ENCODE measurements around the gene AP5Z1.

AP5Z1 gene, protein sequence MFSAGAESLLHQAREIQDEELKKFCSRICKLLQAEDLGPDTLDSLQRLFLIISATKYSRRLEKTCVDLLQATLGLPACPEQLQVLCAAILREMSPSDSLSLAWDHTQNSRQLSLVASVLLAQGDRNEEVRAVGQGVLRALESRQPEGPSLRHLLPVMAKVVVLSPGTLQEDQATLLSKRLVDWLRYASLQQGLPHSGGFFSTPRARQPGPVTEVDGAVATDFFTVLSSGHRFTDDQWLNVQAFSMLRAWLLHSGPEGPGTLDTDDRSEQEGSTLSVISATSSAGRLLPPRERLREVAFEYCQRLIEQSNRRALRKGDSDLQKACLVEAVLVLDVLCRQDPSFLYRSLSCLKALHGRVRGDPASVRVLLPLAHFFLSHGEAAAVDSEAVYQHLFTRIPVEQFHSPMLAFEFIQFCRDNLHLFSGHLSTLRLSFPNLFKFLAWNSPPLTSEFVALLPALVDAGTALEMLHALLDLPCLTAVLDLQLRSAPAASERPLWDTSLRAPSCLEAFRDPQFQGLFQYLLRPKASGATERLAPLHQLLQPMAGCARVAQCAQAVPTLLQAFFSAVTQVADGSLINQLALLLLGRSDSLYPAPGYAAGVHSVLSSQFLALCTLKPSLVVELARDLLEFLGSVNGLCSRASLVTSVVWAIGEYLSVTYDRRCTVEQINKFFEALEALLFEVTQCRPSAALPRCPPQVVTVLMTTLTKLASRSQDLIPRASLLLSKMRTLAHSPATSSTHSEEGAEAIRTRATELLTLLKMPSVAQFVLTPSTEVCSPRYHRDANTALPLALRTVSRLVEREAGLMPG

DNA sequence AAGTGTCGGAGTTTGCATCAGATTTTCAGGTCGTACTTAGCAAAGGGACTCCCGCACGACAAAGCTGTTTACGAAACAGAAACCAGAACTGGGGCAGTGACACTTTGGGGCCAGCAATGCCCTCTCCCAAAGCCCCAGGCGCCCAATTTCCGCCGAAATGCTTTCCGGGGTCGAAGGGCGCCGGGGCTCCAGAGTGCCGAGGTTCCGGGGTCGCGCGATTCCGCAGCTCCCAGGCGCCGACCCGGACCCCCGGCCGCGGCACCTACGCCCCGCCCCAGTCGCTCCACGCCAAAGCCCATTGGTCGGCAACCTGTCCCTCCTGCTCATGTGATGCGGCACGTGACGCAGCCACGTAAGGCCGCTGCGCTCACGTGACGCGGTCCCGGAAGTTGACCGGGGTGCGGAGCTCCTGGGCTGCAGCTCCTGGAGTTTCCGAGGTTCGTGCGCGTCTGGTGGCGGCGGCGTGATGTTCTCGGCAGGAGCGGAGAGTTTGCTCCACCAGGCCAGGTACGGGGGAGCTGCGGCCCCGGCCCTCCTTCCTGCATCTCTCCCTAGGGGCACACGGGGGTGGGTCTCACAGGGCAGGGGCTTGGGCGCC, at the start of gene AP5Z1:
TSS of gene AP5Z1 (plus strand) at position 374 of the 598 bp plus-strand sequence. CDS start at position 467, 93 bp downstream.
- DNase-seq: peak; percentile 91 to 96 (median 93)

DNA sequence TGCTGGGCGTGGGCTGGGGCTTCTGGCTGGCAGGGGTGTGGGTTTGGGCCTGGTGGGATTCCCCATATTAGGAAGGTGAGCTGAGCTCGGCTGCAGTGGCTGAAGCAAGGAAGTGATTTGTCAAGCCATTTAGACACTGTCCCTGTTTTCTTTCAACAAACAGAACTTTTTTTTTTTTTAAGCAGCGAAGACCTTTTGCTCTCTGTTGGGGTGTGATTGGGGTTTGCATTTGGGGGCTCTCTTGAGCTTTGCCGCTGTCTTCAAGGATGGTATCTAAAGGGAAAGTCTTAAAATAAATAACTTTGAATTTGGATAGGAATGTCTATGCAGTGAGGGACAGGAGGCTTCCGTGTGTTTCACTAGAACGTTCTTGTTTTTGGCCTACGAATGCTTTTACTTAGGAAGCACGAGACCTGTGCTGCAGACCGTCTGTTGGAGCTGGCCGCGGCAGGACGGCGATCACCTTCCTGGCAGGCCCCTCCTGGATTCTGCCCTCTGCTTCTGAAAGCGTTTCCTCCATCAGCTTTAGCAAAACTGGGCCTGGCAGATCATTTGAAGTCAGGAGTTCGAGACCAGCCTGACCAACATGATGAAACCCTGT, 49.5 kb upstream of the AP5Z1 start:
- DNase-seq: no peak

DNA sequence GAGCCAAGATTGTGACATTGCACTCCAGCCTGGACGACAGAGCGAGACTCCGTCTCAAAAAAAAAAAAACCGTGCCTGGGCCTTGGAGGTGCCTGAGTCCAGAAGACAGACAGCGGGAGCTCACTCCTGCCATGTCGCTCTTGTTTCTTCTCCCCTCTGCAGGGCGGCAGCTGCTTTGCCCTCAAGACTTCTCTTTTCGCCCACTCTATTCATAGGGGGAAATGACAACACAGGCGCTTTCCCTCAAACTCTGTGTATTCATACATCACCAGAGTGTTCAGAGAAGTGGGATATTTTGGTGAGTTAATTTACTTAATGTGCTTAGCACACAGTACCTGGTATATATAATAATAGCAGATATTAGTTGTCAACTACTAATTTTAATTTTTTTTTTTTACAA, 48.9 kb upstream of the AP5Z1 start:
- DNase-seq: no peak

DNA sequence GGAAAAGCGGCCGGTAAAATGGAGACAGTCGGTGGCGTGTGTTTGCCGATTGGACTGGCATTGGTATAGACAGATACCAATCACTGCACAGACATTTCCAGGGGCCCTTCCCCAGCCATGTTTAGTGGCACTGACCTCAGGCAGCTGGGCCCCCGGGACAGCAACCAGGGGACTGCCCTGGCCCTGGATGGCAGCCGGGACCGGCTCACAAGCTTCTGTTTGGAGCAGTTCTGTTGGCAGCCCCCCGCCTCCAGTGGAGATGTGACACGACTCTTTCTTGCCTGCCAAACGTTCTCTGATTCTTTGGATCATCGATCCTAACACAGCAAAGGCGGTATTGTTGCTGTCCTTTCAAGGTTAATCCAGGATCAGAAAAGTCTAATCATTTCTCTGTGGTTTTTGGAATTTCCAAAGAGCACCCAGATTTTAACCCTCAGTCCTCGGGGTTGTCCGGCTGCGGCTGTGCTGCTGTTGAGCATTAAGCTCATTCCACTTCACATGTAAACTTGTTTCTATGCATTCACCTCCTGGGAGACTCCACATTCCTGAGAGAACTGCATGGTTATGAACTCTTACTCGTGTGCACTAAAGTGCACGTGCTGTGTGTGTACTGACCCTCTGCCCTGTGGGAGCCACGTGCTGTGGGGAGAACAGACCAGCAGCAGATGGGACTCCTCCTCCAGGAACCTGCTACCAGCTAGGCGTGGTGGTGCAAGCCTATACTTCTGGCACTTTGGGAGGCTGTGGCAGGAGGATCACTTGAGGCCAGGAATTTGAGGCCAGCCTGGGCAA, 47.3 kb upstream of the AP5Z1 start:
- no peak for DNase-seq

DNA sequence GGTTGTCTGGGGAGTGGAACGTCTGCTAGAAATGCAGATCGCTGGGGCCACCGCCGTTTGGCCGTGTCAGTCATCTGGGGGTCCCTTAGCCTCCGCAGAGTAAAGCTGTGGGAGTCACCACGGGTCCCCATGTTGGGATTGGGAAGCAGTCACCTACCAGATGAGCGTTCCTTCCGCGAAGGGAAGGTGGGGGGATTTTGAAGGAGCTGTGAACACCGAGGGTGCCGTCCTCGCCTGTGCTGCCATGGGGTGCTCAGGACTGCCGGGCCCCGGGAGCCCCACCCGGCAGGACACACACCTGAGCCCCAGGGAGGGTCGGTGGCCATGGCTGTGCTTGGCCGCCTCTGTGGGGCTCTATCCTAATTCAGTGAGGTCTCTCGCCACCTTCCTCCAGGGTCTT, 46.2 kb upstream of the AP5Z1 start:
- no peak for DNase-seq

DNA sequence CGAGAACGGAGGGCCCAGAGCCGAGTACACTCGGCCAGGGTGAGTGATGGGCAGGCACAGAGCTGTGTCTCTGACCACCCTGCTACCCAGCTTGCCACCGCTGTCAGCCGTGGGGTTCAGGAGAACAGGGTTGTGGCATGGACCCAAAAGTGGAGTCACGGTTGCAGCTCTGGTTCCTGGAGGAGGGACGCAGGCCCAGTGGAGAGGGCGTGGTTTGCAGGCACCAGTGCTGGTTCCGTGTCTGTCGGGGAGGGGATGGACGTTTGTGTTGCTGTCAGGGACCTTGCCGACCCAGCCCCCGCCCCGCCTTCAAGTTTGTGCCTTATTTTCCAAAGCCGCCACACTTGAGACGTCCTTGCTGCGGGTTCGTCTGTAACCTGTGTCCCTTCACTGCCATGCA, 45.1 kb upstream of the AP5Z1 start:
- no peak for DNase-seq

DNA sequence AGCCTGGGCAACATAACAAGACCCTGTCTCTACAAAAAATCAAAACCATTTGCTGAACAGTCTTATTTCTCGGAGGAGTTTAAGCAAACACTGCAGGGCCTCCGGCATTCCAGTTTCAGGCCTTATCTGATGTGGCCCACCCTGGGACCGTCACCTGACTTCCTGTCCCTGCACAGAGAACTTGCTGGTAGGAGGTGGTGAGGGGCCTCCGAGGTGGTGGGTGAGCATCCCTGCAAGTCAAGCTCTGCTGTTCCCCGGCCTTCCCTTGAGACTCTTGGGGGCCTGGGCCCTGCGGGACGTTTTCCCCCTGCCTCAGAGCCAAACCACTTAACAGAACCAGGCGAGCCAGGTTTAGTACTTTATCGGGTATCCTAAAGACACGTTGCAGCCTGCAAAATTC, 44.5 kb upstream of the AP5Z1 start:
- no peak for DNase-seq

DNA sequence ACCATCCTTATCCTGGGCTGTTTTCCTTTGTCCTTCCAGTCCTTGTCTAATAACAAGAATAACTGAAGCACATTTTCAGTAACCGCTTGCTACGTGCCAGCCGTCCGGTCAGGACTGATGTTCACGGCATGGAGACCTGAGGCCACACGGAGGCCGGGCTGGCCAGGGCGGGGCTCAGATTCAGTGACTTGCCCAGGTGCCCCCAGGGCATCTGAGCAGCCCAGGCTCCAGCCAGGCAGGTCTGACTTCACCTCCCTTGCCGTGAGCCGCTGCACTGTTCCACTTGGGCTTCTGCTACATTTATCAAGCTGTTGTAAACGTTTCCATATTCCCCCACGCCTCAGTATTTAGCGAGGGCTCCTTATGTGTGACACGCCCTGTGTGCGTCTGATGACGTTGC, 43.6 kb upstream of the AP5Z1 start:
- no peak for DNase-seq

DNA sequence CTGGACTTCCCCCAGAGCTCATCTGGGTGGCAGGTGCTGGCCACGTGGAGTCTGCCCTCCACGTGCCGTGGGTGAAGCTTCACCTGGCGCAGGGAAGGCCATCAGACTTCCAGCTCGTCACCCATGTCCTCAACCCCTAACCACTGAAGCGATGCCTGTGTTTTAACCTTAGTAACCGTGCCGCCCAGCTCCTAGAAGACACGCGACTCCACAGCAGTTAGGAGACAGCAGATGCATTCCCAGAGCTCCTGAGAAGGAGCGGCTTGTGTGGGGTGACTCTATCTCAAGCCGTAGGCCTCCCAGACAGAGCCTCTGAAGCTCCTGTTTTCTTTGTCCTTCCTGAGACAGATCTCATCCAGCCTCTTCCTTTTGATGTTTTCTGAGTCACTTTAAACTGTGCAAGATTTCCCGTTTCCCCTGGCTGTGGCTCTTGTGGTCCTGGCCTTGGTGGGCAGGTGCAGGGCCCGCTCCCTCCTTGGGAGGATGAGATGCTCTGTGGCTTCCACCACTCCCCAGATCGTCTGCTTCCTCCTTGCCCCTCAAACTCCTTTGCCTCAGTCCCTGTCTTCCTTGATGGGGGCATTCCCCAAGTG, 41.4 kb upstream of the AP5Z1 start:
- DNase-seq: peak in 3 of 6 experiments; percentile 18 to 20 (median 19)

DNA sequence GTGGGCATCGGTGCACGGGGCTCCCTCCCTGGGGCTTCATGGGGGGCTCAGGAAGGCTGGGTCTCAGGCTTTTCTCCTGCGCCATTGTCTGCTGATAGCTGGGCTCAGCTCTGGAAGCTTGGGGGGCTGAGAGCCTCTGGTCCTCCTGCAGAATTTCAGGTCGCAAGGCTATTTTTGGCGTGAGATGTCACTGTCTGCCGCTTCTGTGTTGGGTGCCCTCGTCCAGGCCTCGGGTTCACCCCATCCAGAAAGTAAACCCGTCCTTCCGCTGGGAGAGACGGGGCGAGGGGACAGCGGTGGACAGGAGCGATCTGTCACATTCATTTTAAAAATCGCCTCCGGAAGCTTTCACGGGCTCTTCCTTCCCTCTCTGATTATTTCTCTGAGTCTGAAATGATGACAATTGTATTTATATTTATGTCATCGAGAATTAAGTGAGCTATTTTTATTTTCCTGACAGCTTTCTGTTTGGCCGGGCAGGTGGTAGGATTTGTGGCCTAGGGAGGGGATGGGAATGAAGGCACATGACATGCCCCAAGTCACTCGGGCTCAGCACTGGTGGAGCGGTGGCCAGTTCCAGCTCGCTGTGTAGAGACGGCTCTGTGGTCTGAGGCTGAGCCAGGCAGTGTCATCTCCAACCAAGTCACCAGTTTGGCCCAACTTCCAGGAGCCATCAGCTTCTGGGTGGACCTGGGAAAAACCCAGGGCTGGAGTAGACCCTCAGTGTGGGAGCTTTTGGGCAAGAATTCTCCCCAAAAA, 40.7 kb upstream of the AP5Z1 start:
- no peak for DNase-seq

DNA sequence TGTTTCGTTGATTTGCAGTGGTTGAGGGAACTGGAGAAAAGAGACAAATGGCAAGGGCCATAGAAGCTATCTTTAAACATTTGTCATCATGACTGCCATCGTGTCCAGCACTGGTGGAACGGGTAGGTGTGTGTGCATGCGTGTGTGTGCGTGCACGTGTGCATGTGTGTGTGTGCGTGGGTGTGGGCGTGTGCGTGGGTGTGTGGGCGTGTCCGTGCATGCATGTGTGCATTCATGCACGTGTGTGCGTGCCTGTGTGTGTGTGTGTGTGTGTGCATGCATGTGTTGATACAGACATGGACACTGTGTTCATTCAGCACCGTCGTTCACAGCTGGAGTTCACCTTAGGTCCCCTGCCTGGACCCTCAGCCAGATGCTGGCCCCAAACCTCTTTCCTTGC, 38.1 kb upstream of the AP5Z1 start:
- DNase-seq: no peak

DNA sequence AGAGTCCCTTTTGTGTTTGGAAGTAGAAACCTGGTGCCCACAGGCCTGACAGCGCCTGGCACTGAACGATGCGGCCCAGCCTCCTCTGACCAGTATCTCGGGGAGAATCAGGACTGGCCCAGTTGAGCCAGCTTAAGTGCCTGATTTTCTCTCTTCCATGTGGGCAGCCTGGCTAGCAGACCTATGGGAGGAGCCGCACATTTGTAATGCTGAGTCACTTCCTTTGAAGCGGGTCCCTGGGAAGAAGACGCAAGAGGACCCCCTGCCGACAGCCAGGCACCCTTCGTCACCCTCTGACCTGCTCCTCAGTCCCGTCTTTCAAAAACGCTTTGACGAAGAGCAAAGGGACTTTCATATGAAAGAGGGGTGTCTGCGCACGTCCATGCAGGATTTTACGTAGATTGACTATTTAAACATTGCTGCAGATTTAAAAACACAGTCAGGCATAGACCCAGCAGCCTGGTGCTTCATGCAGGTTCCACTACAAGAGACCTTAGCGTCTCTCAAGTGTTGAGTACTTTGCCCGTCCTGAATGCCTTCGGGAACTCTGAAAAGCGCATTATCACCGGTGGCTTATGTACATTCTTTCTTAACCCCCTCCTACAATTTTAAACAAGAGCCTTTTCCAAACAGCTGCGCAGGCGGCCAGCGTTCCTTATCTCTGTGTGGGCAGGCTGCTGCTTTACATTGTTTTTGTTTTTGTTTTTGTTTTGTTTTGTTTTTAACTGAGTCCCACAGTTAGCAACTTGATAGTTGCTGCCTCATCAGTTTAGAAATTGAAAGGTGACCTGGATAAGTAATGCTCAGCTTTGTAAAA, 36.5 kb upstream of the AP5Z1 start:
- DNase-seq: peak in 4 of 6 experiments; percentile 7 to 46 (median 17)

DNA sequence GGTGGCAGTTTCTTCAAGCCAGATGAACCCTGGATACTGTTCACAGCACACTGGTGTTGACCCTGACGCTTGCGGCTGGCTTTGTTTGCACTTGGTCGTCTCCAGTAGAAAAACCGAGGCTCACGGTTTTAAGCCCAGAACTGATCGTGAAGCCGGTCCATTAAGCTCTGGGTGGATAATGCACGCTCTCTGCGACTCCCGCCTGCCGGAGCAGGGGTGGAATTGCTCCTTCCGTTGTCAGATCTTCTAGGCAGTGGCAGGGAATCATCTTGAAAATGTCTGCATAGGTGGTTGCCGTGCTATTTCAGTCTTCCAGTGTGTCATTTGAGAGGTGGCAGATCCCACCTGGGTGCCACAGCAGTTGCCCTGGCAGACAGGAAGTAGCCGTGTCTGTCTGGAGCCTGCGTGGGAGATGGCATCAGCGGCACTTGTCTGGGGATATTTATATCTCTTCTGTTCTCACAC, 35.9 kb upstream of the AP5Z1 start:
- peak; percentile 49 to 69 (median 62) for DNase-seq

DNA sequence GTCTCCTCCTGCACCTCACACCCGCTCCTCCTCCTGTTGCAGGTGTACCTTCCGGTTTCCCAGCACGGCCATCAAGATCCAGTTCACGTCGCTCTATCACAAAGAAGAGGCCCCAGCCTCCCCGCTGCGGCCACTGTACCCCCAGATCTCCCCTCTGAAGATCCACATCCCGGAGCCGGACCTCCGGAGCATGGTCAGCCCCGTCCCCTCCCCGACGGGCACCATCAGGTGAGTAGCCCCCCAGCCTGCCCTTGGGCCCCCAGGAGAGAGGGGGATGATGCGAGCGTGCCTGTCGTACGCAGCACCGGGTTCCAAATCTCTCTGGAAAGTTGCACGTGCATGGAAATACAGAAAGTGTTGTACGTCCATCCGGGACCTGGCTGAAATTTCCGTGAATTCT, 34.6 kb upstream of the AP5Z1 start:
- DNase-seq: no peak

DNA sequence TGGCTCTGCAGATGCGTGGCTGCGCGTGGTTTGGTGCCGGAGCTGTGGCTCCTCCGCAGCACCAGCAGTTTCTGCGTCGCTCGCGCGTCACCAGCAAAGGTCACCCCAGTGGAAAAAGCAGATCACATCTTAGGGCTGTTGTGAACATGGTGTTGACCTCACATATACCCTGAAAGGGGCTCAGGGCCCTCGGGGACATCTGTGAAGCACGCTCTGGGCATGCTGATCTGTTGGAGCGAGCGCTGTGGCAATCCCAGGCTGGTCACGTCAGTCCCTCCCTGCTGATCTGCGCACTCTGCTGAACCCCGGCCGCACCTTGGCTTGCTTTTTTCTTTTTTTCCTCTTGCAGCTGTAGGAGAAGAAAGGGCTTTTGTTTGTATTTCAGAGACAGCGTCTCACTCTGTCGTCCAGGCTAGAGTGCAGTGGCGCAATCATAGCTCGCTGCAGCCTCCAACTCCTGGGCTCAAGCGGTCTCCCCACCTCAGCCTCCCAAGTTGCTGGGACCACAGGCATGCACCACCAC, 33.3 kb upstream of the AP5Z1 start:
- DNase-seq: peak in 1 of 6 experiments; percentile 15

DNA sequence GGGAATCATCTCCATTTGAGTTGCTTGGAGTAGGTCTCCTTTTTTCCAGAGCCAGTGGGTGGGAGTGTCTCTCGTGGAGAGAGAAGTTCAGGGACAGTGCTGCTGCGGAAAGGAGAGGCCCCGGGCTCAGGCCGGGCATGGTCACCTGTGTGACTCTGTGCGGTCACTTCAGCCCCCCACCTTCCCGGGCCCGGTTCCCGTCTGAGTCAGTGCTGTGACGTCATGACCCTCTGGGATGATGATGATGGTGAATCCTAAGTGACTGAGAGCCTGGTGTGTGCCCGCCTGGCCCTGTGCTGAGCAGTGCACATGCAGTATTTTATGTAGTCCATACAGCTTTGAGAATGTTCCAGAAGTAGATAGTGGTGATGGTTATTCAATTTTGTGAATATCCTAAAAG, 32.6 kb upstream of the AP5Z1 start:
- DNase-seq: no peak

DNA sequence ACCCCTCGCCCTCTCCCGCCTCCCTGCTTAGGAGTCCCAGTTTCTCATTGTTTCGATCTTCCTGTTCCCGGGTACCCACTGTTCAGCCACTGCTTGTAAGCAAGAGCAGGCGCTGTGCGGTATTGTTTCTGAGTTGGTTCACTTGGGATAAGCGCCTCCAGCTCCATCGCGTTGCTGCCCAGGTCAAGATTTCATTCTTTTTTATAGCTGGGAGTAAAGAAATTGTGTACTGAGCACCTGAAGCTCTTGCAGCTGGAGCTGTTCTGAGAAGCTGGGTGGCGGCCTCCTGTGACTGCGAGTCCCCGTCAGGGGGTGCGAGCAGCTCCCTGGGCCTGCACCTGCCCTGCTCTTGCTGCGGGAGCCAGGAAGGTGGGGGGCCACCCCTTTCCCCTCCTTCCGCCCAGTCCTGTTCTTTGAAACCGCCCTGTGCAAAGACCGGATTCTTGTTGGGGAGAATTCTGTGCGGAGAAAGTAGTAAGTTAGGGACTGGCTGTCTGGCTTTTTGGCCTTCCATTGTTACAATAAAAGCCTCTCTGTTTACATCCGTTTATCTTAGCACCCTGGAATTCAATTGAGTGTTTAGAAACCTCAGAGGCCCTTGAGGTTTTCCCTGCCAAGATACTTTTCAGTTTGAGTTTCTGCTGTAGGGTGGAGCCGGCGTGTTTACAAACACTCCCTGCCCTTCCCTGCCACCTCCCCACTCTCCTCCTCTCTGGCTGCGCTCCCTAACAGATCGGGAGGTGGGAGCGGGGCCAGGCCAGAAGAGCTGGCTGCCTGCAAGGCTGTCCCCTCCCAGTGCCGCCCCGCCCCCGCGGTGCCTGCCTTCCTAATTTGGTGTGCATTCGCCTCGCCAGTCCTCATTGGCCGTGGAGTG, 30.8 kb upstream of the AP5Z1 start:
- peak; percentile 60 to 90 (median 80) for DNase-seq

DNA sequence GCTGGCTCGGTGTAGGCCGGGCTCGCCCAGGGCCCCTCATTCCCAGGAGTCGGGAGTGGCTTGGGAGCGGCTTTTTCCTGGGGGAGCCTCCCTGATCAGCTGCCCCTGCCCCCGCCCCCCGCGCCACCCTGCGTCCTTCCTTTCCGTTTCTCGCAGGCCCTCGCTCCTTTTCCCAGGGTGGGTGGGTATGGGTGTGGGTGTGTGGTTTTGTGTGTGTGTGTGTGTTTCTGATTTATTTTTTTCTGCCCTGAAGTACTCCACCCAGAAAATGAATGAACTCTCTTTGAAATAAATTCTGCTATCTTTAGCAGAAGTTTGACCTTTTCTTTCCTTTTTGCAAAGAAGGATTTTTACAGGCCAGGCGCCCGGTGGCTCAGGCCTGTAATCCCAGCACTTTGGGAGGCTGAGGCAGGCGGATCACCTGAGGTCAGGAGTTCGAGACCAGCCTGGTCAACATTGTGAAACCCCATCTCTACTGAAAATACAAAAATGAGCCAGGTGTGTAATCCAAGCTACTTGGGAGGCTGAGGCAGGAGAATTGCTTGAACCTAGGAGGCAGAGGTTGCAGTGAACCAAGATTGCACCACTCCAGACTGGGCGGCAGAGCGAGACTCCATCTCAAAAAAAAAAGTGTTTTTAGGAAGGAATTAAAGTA, 30.0 kb upstream of the AP5Z1 start:
- peak in 3 of 6 experiments; percentile 34 to 69 (median 58) for DNase-seq
